IPS DF 6.9 (cell line): ENCODE measurements around the gene CDC14A.
"Not testable (repeated sequence)": the region's sequence is repeated elsewhere in the genome, so short reads cannot be mapped to it uniquely, and the experiment has no call there.

Source experiments
- DNase-seq: peaks from one replicate; pipeline ENCODE4 v3.0.0-alpha.2; 2013; ENCODE audit warnings: low read depth, low spot score
- H3K27ac ChIP-seq: one replicate; pipeline ENCODE4 v1.5.1; 2013; ENCODE audit warnings: low read length, control low read depth
- H3K27me3 ChIP-seq: 2 replicates; pipeline ENCODE4 v1.6.1; 2013; ENCODE audit warnings: mild to moderate bottlenecking, low read length; ENCODE audit not compliant: control insufficient read depth, insufficient read depth
- H3K36me3 ChIP-seq: 2 replicates; pipeline ENCODE4 v1.6.1; 2013; ENCODE audit warnings: low read length; ENCODE audit not compliant: control insufficient read depth, insufficient read depth
- H3K4me1 ChIP-seq: 2 replicates; pipeline ENCODE4 v1.6.1; 2013; ENCODE audit warnings: low read length; ENCODE audit not compliant: control insufficient read depth, insufficient read depth
- H3K4me3 ChIP-seq: 2 replicates; pipeline ENCODE4 v1.5.1; 2013; ENCODE audit warnings: mild to moderate bottlenecking, low read length
- H3K9me3 ChIP-seq: 2 replicates; pipeline ENCODE4 v1.6.1; 2013; ENCODE audit warnings: low read length, inconsistent platforms; ENCODE audit not compliant: control insufficient read depth, insufficient read depth
- WGBS: extraction: QIAGEN DNeasy Blood & Tissue Kit; methylation state at CpG from one replicate; pipeline ENCODE4 v1.1.7; 2013; ENCODE audit warnings: mixed read lengths, missing lambda C conversion rate; ENCODE audit not compliant: insufficient read length, insufficient coverage; 5-methylcytosine and 5-hydroxymethylcytosine counted together

The CDC14A gene

DNA sequence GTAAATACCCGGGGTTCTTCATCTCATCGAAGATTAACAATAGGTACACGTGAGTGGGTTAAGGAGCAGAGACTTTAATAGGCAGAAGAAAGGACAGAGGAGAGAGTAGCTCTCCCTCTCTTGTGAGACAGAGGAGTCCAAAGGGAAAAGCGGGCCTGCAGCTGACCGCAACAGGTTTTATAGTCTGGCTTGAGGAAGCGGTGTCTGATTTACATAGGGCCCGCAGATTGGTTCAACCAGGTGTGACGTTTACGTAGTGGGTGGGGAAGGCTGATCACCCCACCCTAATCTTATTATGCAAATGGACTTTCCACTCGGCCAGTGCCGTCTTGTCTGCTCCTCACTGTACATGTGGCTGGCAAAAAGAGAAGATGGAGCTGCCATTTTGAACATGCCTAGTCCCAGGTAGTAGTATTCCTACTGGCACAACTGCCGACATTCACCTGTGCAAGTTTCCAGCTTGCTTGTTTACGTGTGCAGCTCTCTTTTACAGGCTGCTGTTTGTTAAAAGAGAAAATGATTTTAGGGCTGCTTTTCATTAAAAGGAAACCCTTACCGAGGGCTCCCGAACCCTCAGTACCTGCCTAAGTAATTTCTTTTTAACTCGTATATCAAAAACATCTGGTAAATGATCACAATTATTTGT is 10.6 kb downstream of the CDC14A start:
- DNase-seq: no peak
- Histone ChIP-seq H3K27me3 (no peaks in the 10 kb centered on the region), H3K4me1 (no peaks in the 10 kb centered on the region; the same call in 1 of the 2 replicates), H3K4me3 (no peak overlapping the region), H3K36me3 (no peaks in the 10 kb centered on the region), H3K27ac (no peak overlapping the region), H3K9me3 (no peaks in the 10 kb centered on the region)
- WGBS: no CpG with 5 or more reads among the region's 16 CpGs

DNA sequence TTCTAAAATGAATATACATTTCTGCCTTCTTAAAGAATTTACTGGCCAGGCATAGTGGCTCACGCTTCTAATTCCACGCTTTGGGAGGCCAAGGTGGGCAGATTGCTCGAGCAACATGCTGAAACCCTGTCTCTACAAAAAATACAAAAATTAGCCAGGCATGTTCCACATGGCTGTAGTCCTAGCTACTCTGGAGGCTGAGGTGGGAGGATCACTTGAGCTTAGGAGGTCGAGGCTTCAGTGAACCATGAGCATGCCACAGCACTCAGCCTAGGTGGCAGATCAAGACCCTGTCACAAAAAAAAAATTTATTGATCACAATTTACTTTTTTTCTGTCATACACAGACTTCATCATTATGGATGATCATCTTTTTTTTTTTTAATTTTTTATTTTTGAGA is 11.5 kb downstream of the CDC14A start:
- no peaks in the 10 kb centered on the region; the same call in 1 of the 2 replicates for H3K4me1 ChIP-seq
- WGBS: no CpG with 5 or more reads among the region's 4 CpGs
- no peak overlapping the region for H3K27ac ChIP-seq
- H3K27me3 ChIP-seq: no peaks in the 10 kb centered on the region
- no peak overlapping the region for H3K4me3 ChIP-seq
- no peaks in the 10 kb centered on the region for H3K9me3 ChIP-seq
- no peaks in the 10 kb centered on the region for H3K36me3 ChIP-seq
- DNase-seq: no peak

DNA sequence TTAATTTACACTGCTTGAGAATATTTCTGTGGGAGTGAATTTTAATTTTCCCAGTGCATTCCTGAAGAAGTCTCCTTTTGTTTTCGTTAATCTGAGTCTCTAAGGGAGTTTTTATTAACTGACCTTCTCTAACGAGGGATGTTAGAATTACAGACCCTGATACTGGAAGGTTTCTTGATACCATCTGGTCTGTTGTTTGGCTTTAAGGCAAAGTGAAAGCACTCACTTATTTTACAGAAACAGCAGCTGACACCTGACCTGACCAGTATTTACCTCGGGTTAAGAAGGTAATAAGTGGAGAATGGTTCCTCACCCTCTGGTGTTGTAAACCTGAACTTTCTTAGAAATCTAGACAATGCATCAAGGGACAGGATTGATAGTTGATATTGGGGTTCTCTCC is 12.4 kb downstream of the CDC14A start:
- WGBS: no CpG with 5 or more reads among the region's 3 CpGs
- Histone ChIP-seq H3K27ac (no peak overlapping the region), H3K36me3 (no peaks in the 10 kb centered on the region), H3K27me3 (no peaks in the 10 kb centered on the region), H3K9me3 (no peaks in the 10 kb centered on the region), H3K4me1 (no peaks in the 10 kb centered on the region; the same call in 1 of the 2 replicates), H3K4me3 (no peak overlapping the region)
- DNase-seq: no peak

DNA sequence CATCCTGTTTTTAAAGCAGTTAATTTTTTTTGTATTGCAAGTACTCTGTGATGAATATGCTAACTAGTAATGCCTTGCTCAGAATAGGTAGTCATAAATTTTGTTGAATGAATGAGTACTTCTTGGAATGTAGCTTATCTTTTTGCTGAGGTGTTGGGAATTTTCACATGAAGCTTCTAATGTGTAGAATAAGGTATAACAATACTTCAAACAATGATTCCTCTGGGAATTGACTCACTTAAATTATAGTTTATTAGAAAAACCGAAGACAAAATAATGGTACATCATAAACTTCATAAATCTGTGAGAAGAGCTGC is 13.9 kb downstream of the CDC14A start:
- Histone ChIP-seq H3K4me3 (no peak overlapping the region), H3K27me3 (no peaks in the 10 kb centered on the region), H3K27ac (no peak overlapping the region), H3K36me3 (no peaks in the 10 kb centered on the region), H3K9me3 (no peaks in the 10 kb centered on the region), H3K4me1 (no peaks in the 10 kb centered on the region; the same call in 1 of the 2 replicates)
- no CpG with 5 or more reads among the region's 1 CpG for WGBS
- DNase-seq: no peak

DNA sequence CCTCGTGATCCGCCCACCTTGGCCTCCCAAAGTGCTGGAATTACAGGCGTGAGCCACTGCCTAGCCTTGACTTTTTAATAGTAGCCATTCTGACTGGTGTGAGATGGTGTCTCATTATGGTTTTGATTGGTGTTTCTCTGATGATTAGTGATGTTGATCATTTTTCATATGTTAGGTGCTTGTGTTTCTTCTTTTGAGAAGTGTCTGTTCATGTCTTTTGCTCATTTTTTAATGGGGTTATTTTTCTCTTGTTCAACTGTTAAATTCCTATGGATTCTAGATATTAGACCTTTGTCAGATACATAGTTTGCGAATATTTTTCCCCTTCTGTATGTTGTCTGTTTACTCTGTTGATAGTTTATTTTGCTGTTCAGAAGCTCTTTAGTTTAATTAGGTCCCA is 17.0 kb downstream of the CDC14A start:
- H3K9me3 ChIP-seq, H3K4me1 ChIP-seq, H3K27ac ChIP-seq, DNase-seq, H3K4me3 ChIP-seq, H3K27me3 ChIP-seq, H3K36me3 ChIP-seq: not testable (repeated sequence)
- no CpG with 5 or more reads among the region's 4 CpGs for WGBS

DNA sequence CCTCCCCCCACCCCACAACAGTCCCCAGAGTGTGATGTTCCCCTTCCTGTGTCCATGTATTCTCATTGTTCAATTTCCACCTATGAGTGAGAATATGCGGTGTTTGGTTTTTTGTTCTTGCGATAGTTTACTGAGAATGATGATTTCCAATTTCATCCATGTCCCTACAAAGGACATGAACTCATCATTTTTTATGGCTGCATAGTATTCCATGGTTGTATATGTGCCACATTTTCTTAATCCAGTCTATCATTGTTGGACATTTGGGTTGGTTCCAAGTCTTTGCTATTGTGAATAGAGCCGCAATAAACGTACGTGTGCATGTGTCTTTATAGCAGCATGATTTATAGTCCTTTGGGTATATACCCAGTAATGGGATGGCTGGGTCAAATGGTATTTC is 21.6 kb downstream of the CDC14A start:
- H3K27me3 ChIP-seq, H3K9me3 ChIP-seq, DNase-seq, H3K36me3 ChIP-seq, H3K4me3 ChIP-seq, H3K4me1 ChIP-seq, H3K27ac ChIP-seq: not testable (repeated sequence)
- no CpG with 5 or more reads among the region's 5 CpGs for WGBS

DNA sequence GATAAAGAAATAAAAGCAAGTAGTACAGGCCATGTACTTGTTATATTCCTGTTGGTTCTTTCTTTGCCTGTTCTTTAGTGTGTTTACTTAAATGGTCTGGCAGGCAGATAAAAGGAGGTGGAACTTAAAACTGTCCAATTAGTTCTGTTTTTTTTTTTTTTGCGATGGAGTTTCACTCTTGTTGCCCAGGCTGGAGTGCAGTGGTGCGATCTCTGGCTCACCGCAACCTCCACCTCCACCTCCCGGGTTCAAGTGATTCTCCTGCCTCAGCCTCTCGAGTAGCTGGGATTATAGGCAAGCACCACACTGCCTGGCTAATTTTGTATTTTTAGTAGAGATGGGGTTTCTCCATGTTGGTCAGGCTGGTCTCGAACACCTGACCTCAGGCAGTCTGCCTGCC is 24.6 kb downstream of the CDC14A start:
- H3K27me3 ChIP-seq, H3K4me3 ChIP-seq, DNase-seq, H3K9me3 ChIP-seq, H3K4me1 ChIP-seq, H3K36me3 ChIP-seq, H3K27ac ChIP-seq: not testable (repeated sequence)
- WGBS: no CpG with 5 or more reads among the region's 6 CpGs

DNA sequence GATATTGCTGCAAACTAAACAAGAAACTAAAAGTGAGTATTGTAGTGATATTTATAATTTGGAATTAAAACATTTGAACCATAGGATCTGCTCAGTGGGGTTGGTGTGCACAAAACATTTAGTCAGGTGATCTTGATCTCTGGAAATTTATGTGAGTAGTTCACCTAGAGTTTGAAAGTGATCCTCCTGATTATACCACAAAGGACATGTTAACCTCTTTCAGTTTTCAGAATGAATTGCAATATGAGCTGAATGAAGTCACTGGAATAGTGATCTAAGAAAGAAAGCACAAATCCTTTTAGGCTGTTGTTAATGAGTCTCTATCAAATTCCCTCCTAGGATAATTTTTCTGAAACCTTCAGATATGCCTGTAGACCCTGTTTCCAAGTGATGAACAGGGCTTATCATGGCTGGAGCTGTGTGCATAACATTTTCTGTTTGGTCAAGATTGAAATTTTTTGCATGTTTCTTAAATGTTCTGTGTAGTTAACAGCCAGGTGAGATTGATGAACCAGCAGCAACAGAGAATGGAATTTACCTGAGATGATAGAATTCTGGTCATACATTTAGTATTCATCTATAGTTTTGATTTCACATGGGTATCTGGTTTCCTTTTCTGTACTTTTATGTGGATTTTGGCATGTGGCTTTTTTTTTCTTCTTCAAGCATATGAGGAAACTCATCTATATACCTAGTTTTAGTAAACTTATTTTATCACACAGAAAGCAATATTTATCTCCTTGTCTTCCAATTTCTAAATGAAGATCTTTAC is 25.5 kb downstream of the CDC14A start:
- Histone ChIP-seq H3K27me3 (no peaks in the 10 kb centered on the region), H3K36me3 (no peaks in the 10 kb centered on the region), H3K4me3 (no peak overlapping the region), H3K4me1 (no peaks in the 10 kb centered on the region), H3K27ac (no peak overlapping the region), H3K9me3 (no peaks in the 10 kb centered on the region)
- DNase-seq: no peak

DNA sequence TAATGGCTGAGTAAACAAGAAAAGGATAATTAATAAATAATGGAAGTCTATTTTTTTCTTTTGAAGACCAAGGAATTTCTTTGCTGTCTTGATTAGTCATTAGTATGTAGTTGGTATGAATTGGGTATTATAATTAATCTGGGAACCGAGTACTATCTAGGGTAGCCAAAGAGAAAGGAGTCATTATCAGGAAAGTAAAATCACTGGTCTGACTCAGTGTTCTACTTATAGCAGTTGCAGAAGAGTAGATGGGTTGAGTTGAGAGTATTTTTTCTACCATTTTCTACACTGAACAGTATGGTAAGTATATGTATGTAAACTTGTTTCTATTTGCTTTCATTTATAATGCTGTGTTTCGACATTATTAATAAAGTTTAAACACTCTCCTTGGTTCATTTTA is 26.6 kb downstream of the CDC14A start:
- Histone ChIP-seq H3K36me3 (no peaks in the 10 kb centered on the region), H3K27me3 (no peaks in the 10 kb centered on the region), H3K9me3 (no peaks in the 10 kb centered on the region), H3K4me1 (no peaks in the 10 kb centered on the region), H3K4me3 (no peak overlapping the region), H3K27ac (no peak overlapping the region)
- DNase-seq: no peak
- WGBS: no CpG with 5 or more reads among the region's 2 CpGs

DNA sequence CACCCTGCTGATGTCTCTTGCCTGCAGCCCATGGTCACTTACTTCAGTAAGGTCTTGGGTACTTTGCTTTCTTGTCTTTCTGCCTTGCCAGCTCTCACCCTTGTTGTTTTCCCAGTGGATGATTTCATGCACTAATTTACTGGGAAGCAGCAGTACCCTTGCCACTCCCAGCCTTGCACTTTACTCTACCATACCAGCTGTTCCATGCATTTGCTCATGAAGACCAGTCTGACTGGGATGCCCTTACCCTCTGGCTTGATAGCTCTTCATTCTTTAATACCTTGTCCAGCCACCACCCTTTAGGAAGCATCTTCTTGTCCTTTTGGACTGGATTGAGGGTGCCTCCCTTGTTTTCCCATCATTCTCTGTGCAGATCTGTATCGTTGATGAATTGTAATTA is 28.3 kb downstream of the CDC14A start:
- no peaks in the 10 kb centered on the region for H3K9me3 ChIP-seq
- H3K36me3 ChIP-seq: no peaks in the 10 kb centered on the region
- no CpG with 5 or more reads among the region's 1 CpG for WGBS
- no peak for DNase-seq
- H3K27ac ChIP-seq: no peak overlapping the region
- H3K4me1 ChIP-seq: no peaks in the 10 kb centered on the region
- no peaks in the 10 kb centered on the region for H3K27me3 ChIP-seq
- H3K4me3 ChIP-seq: no peak overlapping the region

DNA sequence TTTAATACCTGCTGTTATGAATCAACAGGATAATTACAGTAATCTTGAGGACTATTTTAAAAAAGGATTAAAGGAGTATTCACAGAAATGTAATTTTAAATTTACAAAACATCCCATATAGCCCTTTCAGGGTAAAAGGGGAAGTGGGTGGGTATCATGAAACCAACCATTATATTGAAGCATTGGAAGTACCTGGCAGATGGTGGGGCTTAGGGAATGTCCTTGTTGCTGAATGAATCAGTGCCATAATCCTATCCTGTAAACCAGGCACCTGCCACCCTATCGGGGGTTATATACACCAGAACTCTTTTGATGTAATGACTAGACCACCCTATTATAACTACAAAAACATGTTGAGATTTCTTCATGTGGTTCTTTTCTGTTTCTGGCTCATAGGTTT is 30.4 kb downstream of the CDC14A start:
- no peak overlapping the region for H3K27ac ChIP-seq
- no peaks in the 10 kb centered on the region for H3K27me3 ChIP-seq
- no CpG with 5 or more reads among the region's 1 CpG for WGBS
- DNase-seq: no peak
- no peaks in the 10 kb centered on the region for H3K36me3 ChIP-seq
- no peak overlapping the region for H3K4me3 ChIP-seq
- H3K9me3 ChIP-seq: no peaks in the 10 kb centered on the region
- no peaks in the 10 kb centered on the region for H3K4me1 ChIP-seq
